Mesothelial cell of epicardium (in vitro differentiated cells): Measurements from ENCODE around the gene SLCO3A1. TPM values are rescaled to one million over a fixed set of nuclear protein-coding genes. Genes with fewer than 3 reads are reported as not detected.
"Not testable (repeated sequence)": the region's sequence is repeated elsewhere in the genome, so short reads cannot be mapped to it uniquely, and the experiment has no call there.

ENCODE experiments used
- DNase-seq, 2 experiments: peaks; one replicate each; pipeline ENCODE4 v3.0.0; 2021; ENCODE audit warnings: low spot score in 2 of 2; ENCODE audit not compliant: unreplicated experiment in 2 of 2
- H3K27ac Mint-ChIP-seq: 2 replicates; pipeline ENCODE4 v1.8.0; 2021; ENCODE audit warnings: mixed read lengths
- H3K27me3 Mint-ChIP-seq: 2 replicates; pipeline ENCODE4 v1.8.0; 2021; ENCODE audit warnings: low read depth, mixed read lengths
- H3K36me3 Mint-ChIP-seq: 2 replicates; pipeline ENCODE4 v1.8.0; 2021; ENCODE audit warnings: mixed read lengths
- H3K4me1 Mint-ChIP-seq: 2 replicates; pipeline ENCODE4 v1.8.0; 2021; ENCODE audit warnings: mixed read lengths
- H3K4me3 Mint-ChIP-seq: 2 replicates; pipeline ENCODE4 v1.8.0; 2021; ENCODE audit warnings: mild to moderate bottlenecking, moderate library complexity, mixed read lengths
- H3K9me3 Mint-ChIP-seq: 2 replicates; pipeline ENCODE4 v1.8.0; 2021; ENCODE audit warnings: mixed read lengths
- total RNA-seq: library from RNA; stranded (reverse); gene quantifications from 3 replicates; pipeline ENCODE4 v1.2.1, GENCODE V29; 2021
- TF ChIP-seq, protein P1 (sequence below): fragments of 200-600 bp; sonication (generic); IDR thresholded peaks from one replicate; pipeline ENCODE4 v1.5.0; 2021; ENCODE audit warnings: antibody characterized with exemption; ENCODE audit not compliant: unreplicated experiment

SLCO3A1 gene
- total RNA-seq, 1 donor from 2014 or later: 1.9 TPM

DNA sequence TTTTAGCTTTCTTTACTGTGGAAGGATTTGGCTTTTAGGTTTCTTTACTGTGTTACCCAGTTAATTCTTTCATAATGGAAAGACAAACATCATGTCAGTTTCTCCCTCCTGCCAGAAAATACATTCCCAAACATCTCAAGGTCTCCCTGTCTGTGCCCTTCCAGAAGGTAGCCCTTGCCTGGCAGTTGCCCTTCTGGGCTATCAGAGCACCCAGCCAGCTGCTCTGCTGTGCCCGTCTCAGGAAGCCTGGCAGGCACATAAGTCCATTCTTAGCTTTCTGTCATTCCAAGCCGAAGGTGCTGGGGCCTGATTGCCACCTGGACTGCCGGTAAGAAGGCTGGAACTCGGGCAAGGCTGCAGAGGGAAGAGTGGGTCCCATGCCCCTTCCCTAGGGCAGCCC is 203.4 kb downstream of the SLCO3A1 start:
- peaks cover 66% of the 10 kb centered on the region for H3K27me3 Mint-ChIP-seq
- TF ChIP-seq, protein P1, sequence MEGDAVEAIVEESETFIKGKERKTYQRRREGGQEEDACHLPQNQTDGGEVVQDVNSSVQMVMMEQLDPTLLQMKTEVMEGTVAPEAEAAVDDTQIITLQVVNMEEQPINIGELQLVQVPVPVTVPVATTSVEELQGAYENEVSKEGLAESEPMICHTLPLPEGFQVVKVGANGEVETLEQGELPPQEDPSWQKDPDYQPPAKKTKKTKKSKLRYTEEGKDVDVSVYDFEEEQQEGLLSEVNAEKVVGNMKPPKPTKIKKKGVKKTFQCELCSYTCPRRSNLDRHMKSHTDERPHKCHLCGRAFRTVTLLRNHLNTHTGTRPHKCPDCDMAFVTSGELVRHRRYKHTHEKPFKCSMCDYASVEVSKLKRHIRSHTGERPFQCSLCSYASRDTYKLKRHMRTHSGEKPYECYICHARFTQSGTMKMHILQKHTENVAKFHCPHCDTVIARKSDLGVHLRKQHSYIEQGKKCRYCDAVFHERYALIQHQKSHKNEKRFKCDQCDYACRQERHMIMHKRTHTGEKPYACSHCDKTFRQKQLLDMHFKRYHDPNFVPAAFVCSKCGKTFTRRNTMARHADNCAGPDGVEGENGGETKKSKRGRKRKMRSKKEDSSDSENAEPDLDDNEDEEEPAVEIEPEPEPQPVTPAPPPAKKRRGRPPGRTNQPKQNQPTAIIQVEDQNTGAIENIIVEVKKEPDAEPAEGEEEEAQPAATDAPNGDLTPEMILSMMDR: no peak
- no peak overlapping the region for H3K4me3 Mint-ChIP-seq
- H3K9me3 Mint-ChIP-seq: no peaks in the 10 kb centered on the region
- H3K36me3 Mint-ChIP-seq: no peaks in the 10 kb centered on the region
- DNase-seq: no peak
- no peak overlapping the region for H3K27ac Mint-ChIP-seq
- no peaks in the 10 kb centered on the region for H3K4me1 Mint-ChIP-seq

DNA sequence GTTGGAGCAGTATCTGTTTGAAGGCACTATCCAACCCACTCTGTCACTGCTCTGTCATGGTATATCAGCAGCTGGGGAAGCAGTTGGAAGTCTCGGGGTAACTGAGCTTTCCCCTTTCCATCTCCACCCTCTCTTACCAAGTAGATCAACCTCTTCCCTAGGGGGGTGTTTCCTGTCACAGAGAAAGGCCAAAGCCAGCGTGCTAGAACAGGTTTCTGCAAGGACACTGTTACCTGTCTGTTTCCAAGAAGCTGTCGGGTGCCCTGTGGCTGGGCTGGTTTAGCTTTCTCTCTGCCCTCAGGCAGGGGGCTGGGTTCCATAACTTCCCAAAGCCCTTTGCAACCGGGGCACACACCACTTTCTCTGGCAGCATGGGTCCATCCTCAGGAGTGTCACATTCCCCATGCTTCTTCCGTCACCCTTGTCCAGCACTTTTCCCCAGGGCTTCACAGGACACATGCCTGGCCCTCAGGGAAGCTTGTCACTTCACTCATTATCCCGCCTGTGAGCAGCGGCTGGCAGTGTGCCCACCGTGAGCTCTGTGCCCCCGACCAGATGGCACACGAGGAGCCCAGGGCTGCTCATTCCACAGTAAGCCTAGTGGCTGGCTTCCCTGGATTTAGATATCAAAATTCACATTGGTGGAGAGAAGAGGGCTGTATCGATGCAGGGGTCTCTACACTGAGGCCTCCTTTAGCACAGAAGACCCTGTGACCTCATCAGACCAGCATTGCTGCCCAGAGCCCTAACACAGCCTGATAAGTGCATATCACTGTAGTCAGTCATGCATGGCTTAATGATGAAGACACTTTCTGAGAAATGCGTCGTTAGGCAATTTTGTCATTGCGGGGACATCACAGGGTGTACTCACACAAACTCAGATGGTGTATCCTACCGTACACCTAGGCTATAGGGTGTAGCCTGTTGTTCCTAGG is 205.8 kb downstream of the SLCO3A1 start:
- no peaks in the 10 kb centered on the region for H3K4me1 Mint-ChIP-seq
- H3K27ac Mint-ChIP-seq: no peak overlapping the region
- H3K9me3 Mint-ChIP-seq: peaks cover 1% of the 10 kb centered on the region

DNA sequence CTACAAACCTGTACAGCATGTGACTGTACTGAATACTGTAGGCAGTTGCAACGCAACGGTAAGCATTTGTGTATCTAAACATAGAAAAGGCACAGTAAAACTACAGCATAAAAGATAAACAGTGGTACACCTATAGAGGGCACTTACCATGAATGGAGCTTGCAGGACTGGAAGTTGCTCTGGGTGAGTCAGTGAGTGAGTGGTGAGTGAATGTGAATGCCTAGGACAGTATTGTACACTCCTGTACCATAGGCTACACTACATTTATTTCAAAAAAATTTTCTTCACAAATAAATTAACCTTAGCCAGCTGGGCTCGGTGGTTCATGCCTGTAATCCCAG is 206.4 kb downstream of the SLCO3A1 start:
- H3K4me3 Mint-ChIP-seq, H3K36me3 Mint-ChIP-seq, H3K27ac Mint-ChIP-seq, DNase-seq, H3K9me3 Mint-ChIP-seq, H3K4me1 Mint-ChIP-seq: not testable (repeated sequence)
- peaks cover 61% of the 10 kb centered on the region for H3K27me3 Mint-ChIP-seq

More for the DNA sequence above, 205.8 kb downstream of the SLCO3A1 start:
- Mint-ChIP-seq H3K36me3 (no peaks in the 10 kb centered on the region), H3K4me3 (no peak overlapping the region), H3K27me3 (peaks cover 56% of the 10 kb centered on the region)
- no peak for DNase-seq
- TF ChIP-seq, protein P1: no peak

DNA sequence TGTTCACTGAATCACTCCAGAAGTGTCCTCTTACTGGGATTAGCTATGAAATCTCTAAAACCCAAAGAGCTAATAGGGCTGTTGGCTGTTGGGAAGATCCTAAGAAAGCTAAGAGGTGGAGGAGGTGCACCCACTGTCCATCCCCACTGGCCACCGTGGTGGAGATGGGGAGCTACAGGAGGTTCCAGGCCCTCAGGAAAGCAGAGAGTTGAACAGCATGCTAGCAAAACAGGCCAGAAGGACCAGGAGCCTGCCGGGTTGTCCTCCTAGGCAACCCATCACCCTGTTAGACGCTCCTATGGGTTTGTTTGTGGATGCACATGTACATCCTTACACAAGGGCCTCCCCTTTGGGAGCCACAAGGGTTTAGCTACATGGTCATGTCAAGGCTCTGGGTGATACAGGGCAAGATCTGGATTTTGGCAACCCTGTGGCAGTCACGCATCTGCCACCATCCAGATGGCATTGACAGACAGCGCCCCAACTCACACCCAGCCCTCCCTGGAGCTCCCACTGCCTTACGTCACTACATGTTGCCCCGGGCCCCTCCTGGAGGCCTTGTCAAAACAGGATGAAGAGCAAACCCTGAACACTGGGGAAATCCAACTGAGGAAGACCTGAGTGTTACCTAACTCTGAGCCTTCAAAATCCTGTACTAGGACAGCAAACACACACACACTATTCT is 208.1 kb downstream of the SLCO3A1 start:
- Mint-ChIP-seq H3K27ac (no peak overlapping the region), H3K4me3 (no peak overlapping the region), H3K4me1 (no peaks in the 10 kb centered on the region), H3K27me3 (peaks cover 51% of the 10 kb centered on the region), H3K9me3 (peaks cover 5% of the 10 kb centered on the region), H3K36me3 (no peaks in the 10 kb centered on the region)
- no peak for DNase-seq
- TF ChIP-seq, protein P1: no peak

DNA sequence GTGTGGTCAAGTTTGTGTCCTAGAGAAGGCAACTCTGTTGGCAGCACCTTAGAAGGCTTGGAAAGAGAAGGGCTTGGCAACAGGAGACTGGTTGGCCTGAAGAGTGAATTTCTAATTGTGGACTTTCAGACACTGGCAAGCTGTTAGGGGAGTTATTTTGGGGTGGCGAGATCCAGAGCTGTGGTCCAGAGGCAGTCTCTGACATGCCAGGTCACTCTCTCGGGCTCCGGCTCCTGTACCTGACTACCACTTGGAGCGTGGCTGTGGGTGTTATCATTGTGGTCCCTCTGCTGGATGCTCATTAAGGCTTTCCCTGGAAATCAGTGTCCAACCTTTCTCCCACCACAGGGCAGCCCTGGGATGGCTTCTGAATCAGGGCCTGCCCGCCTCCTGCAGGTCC is 209.0 kb downstream of the SLCO3A1 start:
- no peak overlapping the region for H3K4me3 Mint-ChIP-seq
- TF ChIP-seq, protein P1: no peak
- no peaks in the 10 kb centered on the region for H3K4me1 Mint-ChIP-seq
- no peak overlapping the region for H3K27ac Mint-ChIP-seq
- peaks cover 5% of the 10 kb centered on the region for H3K9me3 Mint-ChIP-seq
- no peak for DNase-seq
- H3K27me3 Mint-ChIP-seq: peaks cover 50% of the 10 kb centered on the region
- no peaks in the 10 kb centered on the region for H3K36me3 Mint-ChIP-seq

DNA sequence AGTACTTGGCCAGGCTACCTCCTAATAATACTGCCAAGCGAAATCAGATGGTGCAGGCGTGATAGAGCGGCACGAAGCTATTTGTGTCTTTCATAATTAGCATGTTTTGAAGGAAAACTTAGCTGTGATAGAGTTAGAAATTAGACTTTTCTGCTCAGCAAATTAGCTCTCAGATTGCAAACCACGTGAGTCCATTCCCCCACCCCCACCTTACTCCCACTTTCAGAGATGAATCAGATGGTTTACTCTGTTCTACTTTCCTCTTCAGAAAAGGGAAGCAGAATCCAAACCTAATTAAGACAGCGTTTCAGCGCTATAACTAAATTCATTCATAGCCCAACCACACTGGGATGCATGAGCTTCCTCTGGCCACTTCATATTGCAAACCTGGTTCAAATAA is 214.6 kb downstream of the SLCO3A1 start:
- TF ChIP-seq, protein P1: no peak
- no peak for DNase-seq
- Mint-ChIP-seq H3K4me3 (no peak overlapping the region), H3K27ac (no peak overlapping the region), H3K4me1 (no peaks in the 10 kb centered on the region), H3K9me3 (peaks cover 5% of the 10 kb centered on the region), H3K27me3 (peaks cover 38% of the 10 kb centered on the region), H3K36me3 (no peaks in the 10 kb centered on the region)
